Measurements from ENCODE around the gene WIPF3. TPM values are rescaled to one million over a fixed set of nuclear protein-coding genes. Genes with fewer than 3 reads are reported as not detected.

Gene WIPF3
- total and polyA plus RNA-seq, 10 donors: 0.17 to 1.5 (median 0.65) TPM

DNA sequence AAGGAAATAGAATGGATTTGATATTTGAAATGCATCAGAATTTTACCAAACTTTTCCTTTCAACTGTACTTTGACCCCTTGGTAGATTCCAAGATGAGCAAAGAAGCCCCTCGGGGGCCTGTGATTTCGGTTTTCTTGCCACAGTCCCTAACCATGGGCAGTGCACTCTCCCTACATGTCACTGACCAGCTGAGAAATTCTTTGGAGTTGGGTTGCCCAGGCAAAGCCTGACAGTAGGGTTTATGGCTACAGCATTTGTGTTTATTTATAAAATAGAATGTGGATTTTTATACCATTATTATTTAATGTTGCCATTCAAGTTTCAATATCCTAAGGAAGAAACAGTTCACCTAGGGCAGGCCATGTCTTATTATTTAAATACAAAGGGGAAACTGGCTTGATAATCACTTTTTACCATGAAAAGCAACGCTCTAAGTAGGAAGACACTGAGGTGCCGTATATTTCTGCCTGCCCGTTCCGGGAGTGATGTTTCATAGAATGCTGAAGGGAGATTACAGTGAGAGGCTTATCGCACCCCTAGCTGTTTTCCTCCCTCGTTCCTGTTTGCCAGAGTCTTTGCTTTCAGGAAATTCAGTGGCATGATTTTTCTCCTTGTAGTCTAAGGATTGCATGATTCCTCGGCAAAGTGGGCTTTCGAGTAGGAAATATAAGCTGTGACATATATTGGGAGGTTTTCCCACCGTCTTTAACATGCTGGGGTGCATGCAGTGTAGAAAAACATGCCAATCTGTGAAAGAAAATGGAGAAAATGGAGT lies 35.8 kb downstream of the WIPF3 start:
- no peaks in the 10 kb centered on the region for H3K4me1 ChIP-seq
- intact Hi-C loops (cut with DNase I; ENCODE audit: low total_unique reads): no loop called here
- no peak overlapping the region for H3K4me3 ChIP-seq
- H3K27me3 ChIP-seq (replicated peaks in 1 of 7): peaks cover 0 to 19% (median 0%) of the 10 kb centered on the region in 7 donors
- DNase-seq: no peak
- H3K9me3 ChIP-seq: no peaks in the 10 kb centered on the region
- no peak overlapping the region for H3K27ac ChIP-seq
- 81 to 90% (median 84%) methylated on average over 11 of the region's 11 CpGs for WGBS, 5 donors
- TF ChIP-seq POLR2A (IDR thresholded peaks at IDR 0.05): no peak
- TF ChIP-seq, protein P1, sequence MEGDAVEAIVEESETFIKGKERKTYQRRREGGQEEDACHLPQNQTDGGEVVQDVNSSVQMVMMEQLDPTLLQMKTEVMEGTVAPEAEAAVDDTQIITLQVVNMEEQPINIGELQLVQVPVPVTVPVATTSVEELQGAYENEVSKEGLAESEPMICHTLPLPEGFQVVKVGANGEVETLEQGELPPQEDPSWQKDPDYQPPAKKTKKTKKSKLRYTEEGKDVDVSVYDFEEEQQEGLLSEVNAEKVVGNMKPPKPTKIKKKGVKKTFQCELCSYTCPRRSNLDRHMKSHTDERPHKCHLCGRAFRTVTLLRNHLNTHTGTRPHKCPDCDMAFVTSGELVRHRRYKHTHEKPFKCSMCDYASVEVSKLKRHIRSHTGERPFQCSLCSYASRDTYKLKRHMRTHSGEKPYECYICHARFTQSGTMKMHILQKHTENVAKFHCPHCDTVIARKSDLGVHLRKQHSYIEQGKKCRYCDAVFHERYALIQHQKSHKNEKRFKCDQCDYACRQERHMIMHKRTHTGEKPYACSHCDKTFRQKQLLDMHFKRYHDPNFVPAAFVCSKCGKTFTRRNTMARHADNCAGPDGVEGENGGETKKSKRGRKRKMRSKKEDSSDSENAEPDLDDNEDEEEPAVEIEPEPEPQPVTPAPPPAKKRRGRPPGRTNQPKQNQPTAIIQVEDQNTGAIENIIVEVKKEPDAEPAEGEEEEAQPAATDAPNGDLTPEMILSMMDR (IDR thresholded peaks at IDR 0.05 in 8 of 11, conservative IDR thresholded peaks at IDR 0.05 in 3 of 11): no peak
- no peak for TF ChIP-seq POLR2AphosphoS5 (IDR thresholded peaks at IDR 0.05)
- H3K36me3 ChIP-seq: no peaks in the 10 kb centered on the region

DNA sequence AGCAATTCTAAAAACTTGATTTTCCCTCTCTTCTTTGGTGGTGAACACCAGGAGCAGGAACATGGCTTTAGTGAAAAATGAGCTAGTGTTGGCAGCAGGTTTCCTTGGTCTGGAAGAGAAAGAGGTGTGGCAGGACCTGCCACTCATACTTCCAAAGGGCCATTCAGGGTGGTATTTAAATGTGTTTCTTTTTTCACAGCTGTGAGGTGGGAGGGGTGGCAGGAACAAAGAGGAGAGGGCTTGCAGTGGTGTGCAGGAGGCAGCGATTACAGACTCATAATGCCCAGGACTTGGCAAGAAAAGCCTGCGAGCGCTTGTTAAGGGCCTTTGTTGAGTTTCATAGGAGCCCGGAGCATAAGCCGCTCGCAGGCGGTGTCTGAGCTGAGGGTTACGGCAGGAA lies 36.8 kb downstream of the WIPF3 start:
- Histone ChIP-seq H3K4me3 (no peak overlapping the region), H3K4me1 (no peaks in the 10 kb centered on the region), H3K9me3 (no peaks in the 10 kb centered on the region), H3K36me3 (no peaks in the 10 kb centered on the region), H3K27me3 (replicated peaks in 1 of 7) (peaks cover 0 to 19% (median 0%) of the 10 kb centered on the region in 7 donors), H3K27ac (no peak overlapping the region)
- WGBS, 5 donors: 95 to 98% (median 97%) methylated on average over 8 of the region's 8 CpGs
- TF ChIP-seq POLR2AphosphoS5 (IDR thresholded peaks at IDR 0.05) (no peak), POLR2A (IDR thresholded peaks at IDR 0.05) (no peak)
- TF ChIP-seq, protein P1 (IDR thresholded peaks at IDR 0.05 in 8 of 11, conservative IDR thresholded peaks at IDR 0.05 in 3 of 11): no peak
- intact Hi-C loops (cut with DNase I; ENCODE audit: low total_unique reads): no loop called here
- DNase-seq: no peak

DNA sequence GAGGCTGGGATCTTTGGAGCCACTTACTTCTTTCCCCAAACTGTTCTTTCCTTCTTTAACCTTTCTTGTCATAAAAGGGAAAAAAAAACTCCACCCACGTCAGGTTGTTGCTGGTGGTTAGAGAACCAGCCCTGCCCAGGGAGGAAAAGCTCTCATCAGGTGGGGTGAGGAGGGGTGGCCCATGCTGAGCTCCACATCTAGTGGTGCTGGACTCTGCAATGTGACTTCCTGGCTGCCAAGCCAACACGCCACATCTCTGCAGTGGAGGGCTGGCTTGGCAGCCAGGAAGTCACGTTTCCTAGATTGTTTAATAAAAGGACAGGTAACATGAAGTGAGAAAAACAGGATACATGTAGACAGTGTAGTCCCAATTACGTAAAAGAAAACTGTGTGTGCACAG lies 37.4 kb downstream of the WIPF3 start:
- intact Hi-C loops (cut with DNase I; ENCODE audit: low total_unique reads): no loop called here
- DNase-seq: no peak
- H3K4me3 ChIP-seq: no peak overlapping the region
- H3K27ac ChIP-seq: no peak overlapping the region
- 35 to 47% (median 44%) methylated on average over 4 of the region's 4 CpGs for WGBS, 5 donors
- TF ChIP-seq POLR2A (IDR thresholded peaks at IDR 0.05): no peak
- TF ChIP-seq, protein P1 (IDR thresholded peaks at IDR 0.05 in 8 of 11, conservative IDR thresholded peaks at IDR 0.05 in 3 of 11): no peak
- TF ChIP-seq POLR2AphosphoS5 (IDR thresholded peaks at IDR 0.05): no peak
- H3K36me3 ChIP-seq: no peaks in the 10 kb centered on the region
- H3K4me1 ChIP-seq: no peaks in the 10 kb centered on the region
- H3K27me3 ChIP-seq (replicated peaks in 1 of 7): peaks cover 0 to 19% (median 0%) of the 10 kb centered on the region in 7 donors
- H3K9me3 ChIP-seq: no peaks in the 10 kb centered on the region

DNA sequence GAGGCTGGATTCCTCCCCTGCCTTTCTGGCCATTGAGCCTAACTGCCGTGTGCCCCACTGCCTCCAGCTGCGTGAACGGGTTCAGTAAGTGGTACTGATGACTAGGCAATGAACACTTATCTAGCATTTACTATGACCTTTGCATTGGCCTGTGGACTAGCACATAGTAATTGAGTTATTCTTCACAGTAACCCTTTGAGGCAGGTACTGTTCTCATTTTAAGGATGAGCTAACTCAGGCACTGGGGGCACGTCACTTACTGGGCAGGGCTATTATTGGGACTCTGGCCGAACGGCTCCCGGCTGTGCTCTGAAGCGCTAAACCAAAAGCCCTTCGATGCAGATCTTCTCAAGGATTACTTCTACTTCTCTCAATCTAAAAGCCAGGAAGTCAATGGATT lies 38.3 kb downstream of the WIPF3 start:
- intact Hi-C loops (cut with DNase I; ENCODE audit: low total_unique reads): no loop called here
- TF ChIP-seq POLR2A (IDR thresholded peaks at IDR 0.05) (no peak), POLR2AphosphoS5 (IDR thresholded peaks at IDR 0.05) (no peak)
- TF ChIP-seq, protein P1 (IDR thresholded peaks at IDR 0.05 in 8 of 11, conservative IDR thresholded peaks at IDR 0.05 in 3 of 11): no peak
- WGBS, 5 donors: 90 to 96% (median 92%) methylated on average over 9 of the region's 9 CpGs

More for the DNA sequence above, 38.3 kb downstream of the WIPF3 start:
- DNase-seq: no peak
- Histone ChIP-seq H3K36me3 (no peaks in the 10 kb centered on the region), H3K4me3 (no peak overlapping the region), H3K27me3 (replicated peaks in 1 of 7) (peaks cover 0 to 19% (median 0%) of the 10 kb centered on the region in 7 donors), H3K27ac (no peak overlapping the region), H3K4me1 (no peaks in the 10 kb centered on the region), H3K9me3 (no peaks in the 10 kb centered on the region)

Data from spleen (tissue), 11 donors.